CD4-positive, alpha-beta T cell (primary cell): ENCODE data around the gene RRP1B. TPM values are rescaled to one million over a fixed set of nuclear protein-coding genes. Genes with fewer than 3 reads are reported as not detected.

ENCODE experiments used
- ATAC-seq: fragments of 200-7000 bp; cut with Tn5 transposase; one replicate; pipeline ENCODE4 v1.10.0; 2022; ENCODE audit warnings: mild to moderate bottlenecking; ENCODE audit not compliant: poor library complexity
- CTCF ChIA-PET: fragments of 350-600 bp; sonication (Branson Sonifier 250); formaldehyde crosslinking; loops from one replicate; lab custom pipeline; 2021; ENCODE audit warnings: antibody characterized with exemption, inconsistent platforms; lab: Charles Lee
- POLR2A ChIA-PET: fragments of 350-600 bp; sonication (Branson Sonifier 250); formaldehyde crosslinking; loops from one replicate; lab custom pipeline; 2021; ENCODE audit warnings: antibody characterized with exemption, inconsistent platforms; lab: Charles Lee
- DNase-seq, 14 experiments: peaks; one replicate each; pipeline ENCODE4 v3.0.0-alpha.2; 2013 to 2020; ENCODE audit warnings: mixed read lengths in 2 of 14
- H3K27ac ChIP-seq, 2 donors: one replicate each; pipeline versions ENCODE4 v1.5.1 to v1.7.0; 2013; ENCODE audit warnings: low read length in 2 of 2, low read depth in 1 of 2, mild to moderate bottlenecking in 1 of 2
- H3K27me3 ChIP-seq, 2 experiments: 1 replicate in 1 of 2; 2 replicates in 1 of 2; pipeline versions ENCODE4 v1.6.1 to v1.7.0; 2013; ENCODE audit warnings: low read length in 2 of 2, control low read depth in 1 of 2, mild to moderate bottlenecking in 1 of 2, moderate library complexity in 1 of 2; ENCODE audit not compliant: insufficient read depth in 2 of 2, control insufficient read depth in 1 of 2
- H3K36me3 ChIP-seq: one replicate; pipeline ENCODE4 v1.6.1; 2013; ENCODE audit warnings: low read length, control low read depth; ENCODE audit not compliant: insufficient read depth
- H3K4me1 ChIP-seq: one replicate; pipeline ENCODE4 v1.6.1; 2013; ENCODE audit warnings: low read length, control low read depth; ENCODE audit not compliant: insufficient read depth
- H3K4me3 ChIP-seq: one replicate; pipeline ENCODE4 v1.5.1; 2013; ENCODE audit warnings: mild to moderate bottlenecking, low read length, moderate library complexity
- H3K9me3 ChIP-seq, 2 experiments: 1 replicate in 1 of 2; 2 replicates in 1 of 2; pipeline versions ENCODE4 v1.6.1 to v1.7.0; 2013; ENCODE audit warnings: low read length in 2 of 2, mild to moderate bottlenecking in 2 of 2, control low read depth in 1 of 2, moderate library complexity in 1 of 2; ENCODE audit not compliant: control insufficient read depth in 1 of 2, insufficient read depth in 1 of 2
- H3K27ac Mint-ChIP-seq: one replicate; pipeline ENCODE4 v1.8.0; 2020; ENCODE audit warnings: mixed read lengths
- H3K27me3 Mint-ChIP-seq: one replicate; pipeline ENCODE4 v1.8.0; 2021; ENCODE audit warnings: mixed read lengths
- H3K36me3 Mint-ChIP-seq: one replicate; pipeline ENCODE4 v1.8.0; 2021; ENCODE audit warnings: low read depth, mixed read lengths
- H3K4me1 Mint-ChIP-seq: one replicate; pipeline ENCODE4 v1.8.0; 2021; ENCODE audit warnings: low read depth, mixed read lengths
- H3K4me3 Mint-ChIP-seq: one replicate; pipeline ENCODE4 v1.8.0; 2020; ENCODE audit warnings: mild to moderate bottlenecking, mixed read lengths
- H3K9me3 Mint-ChIP-seq: one replicate; pipeline ENCODE4 v1.8.0; 2020; ENCODE audit warnings: mixed read lengths
- intact Hi-C, 2 experiments: fragments of 100-400 bp; cut with DNase I in 1 of 2; cut with micrococcal nuclease in 1 of 2; formaldehyde crosslinking; loops; one replicate each; pipeline versions ENCODE4 v1.15.1 to v1.9.0; 2023 to 2025; cut with DNase I, micrococcal nuclease
- total RNA-seq, 174 experiments: library from RNA in 2 of 174; stranded (reverse) in 2 of 174; gene quantifications; one replicate each; pipeline ENCODE4 v1.2.3 and lab custom pipeline; 2021 to 2026
- TF ChIP-seq, protein P1 (sequence below): fragments of 200-600 bp; IDR thresholded peaks from one replicate; pipeline ENCODE4 v1.8.0; 2022; ENCODE audit warnings: antibody characterized with exemption, mild to moderate bottlenecking

Gene RRP1B
- total RNA-seq, 2 experiments from 2014 or later, result 18.6 to 19.2 TPM

DNA sequence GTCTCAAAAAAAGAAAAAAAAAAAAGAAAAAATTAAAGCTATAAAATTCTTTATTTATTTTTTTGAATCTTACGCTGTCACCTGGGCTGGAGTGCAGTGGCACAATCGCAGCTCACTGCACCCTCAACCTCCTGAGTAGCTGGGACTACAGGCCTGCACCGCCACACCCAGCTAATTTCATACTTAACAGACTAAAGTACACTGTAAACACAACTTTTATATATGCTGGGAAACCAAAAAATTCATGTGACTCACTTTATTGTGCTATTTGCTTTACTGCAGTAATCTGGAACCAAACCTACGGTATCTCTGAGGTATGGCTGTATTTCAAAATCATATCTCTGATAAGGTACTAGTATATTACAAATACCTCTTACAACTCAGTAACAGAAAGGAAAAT is 40.4 kb upstream of the RRP1B start:
- H3K4me1 Mint-ChIP-seq, result no peaks in the 10 kb centered on the region
- Histone ChIP-seq H3K9me3 (peaks cover 3 to 11% of the 10 kb centered on the region in 2 experiments), H3K27ac (no peak overlapping the region), H3K4me1 (no peaks in the 10 kb centered on the region), H3K36me3 (no peaks in the 10 kb centered on the region), H3K4me3 (no peak overlapping the region), H3K27me3 (no peaks in the 10 kb centered on the region)
- intact Hi-C loops, result no loop called here
- no peak for ATAC-seq
- no peak for DNase-seq
- no peak overlapping the region for H3K27ac Mint-ChIP-seq
- H3K36me3 Mint-ChIP-seq, result peaks cover 14% of the 10 kb centered on the region
- TF ChIP-seq, protein P1, sequence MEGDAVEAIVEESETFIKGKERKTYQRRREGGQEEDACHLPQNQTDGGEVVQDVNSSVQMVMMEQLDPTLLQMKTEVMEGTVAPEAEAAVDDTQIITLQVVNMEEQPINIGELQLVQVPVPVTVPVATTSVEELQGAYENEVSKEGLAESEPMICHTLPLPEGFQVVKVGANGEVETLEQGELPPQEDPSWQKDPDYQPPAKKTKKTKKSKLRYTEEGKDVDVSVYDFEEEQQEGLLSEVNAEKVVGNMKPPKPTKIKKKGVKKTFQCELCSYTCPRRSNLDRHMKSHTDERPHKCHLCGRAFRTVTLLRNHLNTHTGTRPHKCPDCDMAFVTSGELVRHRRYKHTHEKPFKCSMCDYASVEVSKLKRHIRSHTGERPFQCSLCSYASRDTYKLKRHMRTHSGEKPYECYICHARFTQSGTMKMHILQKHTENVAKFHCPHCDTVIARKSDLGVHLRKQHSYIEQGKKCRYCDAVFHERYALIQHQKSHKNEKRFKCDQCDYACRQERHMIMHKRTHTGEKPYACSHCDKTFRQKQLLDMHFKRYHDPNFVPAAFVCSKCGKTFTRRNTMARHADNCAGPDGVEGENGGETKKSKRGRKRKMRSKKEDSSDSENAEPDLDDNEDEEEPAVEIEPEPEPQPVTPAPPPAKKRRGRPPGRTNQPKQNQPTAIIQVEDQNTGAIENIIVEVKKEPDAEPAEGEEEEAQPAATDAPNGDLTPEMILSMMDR, result no peak
- H3K27me3 Mint-ChIP-seq, result no peaks in the 10 kb centered on the region
- H3K9me3 Mint-ChIP-seq, result no peaks in the 10 kb centered on the region
- ChIA-PET POLR2A (no interaction called here), CTCF (no interaction called here)
- H3K4me3 Mint-ChIP-seq, result no peak overlapping the region

DNA sequence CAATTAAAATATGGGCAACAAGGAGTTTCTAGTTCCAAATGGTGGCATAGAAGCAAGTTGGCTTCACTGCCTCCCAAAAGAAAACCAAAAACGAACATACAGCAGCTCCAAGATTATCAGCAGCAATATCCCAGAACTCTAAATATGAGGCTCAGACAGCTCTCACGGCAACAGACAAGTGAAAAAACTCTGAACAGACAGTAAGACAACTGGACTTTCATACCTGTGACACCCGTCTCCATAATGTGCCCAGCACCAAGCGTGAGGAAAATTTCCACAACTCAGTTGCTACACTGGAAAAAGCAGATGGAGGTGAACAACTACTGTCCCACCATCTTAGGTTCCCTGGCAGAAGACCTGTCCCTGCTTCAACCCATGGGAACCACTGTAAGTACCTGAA is 40.0 kb upstream of the RRP1B start:
- Histone ChIP-seq H3K27me3 (no peaks in the 10 kb centered on the region), H3K4me1 (no peaks in the 10 kb centered on the region), H3K4me3 (no peak overlapping the region), H3K27ac (no peak overlapping the region), H3K36me3 (no peaks in the 10 kb centered on the region), H3K9me3 (peaks cover 3 to 11% of the 10 kb centered on the region in 2 experiments)
- POLR2A ChIA-PET, result no interaction called here
- Mint-ChIP-seq H3K9me3 (no peaks in the 10 kb centered on the region), H3K4me1 (no peaks in the 10 kb centered on the region), H3K27me3 (no peaks in the 10 kb centered on the region), H3K4me3 (no peak overlapping the region), H3K36me3 (peaks cover 14% of the 10 kb centered on the region), H3K27ac (no peak overlapping the region)
- CTCF ChIA-PET, result no interaction called here
- no peak for DNase-seq
- intact Hi-C loops, result no loop called here
- ATAC-seq, result no peak
- TF ChIP-seq, protein P1, result no peak

DNA sequence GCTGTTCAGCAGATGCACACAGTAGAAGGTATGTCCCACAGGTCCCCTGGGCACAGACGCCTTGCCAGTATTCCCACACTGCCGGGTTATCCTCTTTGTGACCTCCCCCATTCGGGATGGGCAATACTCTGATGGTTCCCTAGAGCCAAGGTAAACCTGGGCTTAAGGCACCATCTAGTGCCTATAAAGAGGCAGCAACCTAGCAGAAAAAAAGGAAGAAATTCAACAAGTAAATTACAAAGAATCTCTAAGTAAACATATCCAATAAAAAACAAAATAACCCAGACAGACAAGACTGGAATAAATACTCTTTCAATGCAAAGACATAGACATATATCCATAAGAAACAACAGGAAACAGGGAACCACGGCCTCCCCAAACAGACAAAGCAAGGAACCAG is 39.5 kb upstream of the RRP1B start:
- Histone ChIP-seq H3K36me3 (no peaks in the 10 kb centered on the region), H3K27me3 (no peaks in the 10 kb centered on the region), H3K27ac (no peak overlapping the region), H3K4me1 (no peaks in the 10 kb centered on the region), H3K4me3 (no peak overlapping the region), H3K9me3 (peaks cover 3 to 11% of the 10 kb centered on the region in 2 experiments)
- Mint-ChIP-seq H3K9me3 (no peaks in the 10 kb centered on the region), H3K4me1 (no peaks in the 10 kb centered on the region), H3K4me3 (no peak overlapping the region), H3K27me3 (no peaks in the 10 kb centered on the region), H3K27ac (no peak overlapping the region), H3K36me3 (peaks cover 14% of the 10 kb centered on the region)
- POLR2A ChIA-PET, result no interaction called here
- TF ChIP-seq, protein P1, result no peak
- no peak for DNase-seq
- CTCF ChIA-PET, result no interaction called here
- intact Hi-C loops, result no loop called here
- no peak for ATAC-seq
